Forelimb muscle (tissue), 1 donor: ENCODE measurements around the gene MT1H. TPM values are rescaled to one million over a fixed set of nuclear protein-coding genes. Genes with fewer than 3 reads are reported as not detected.

Source experiments
- polyA plus RNA-seq: library from polyadenylated mRNA; unstranded; fragments of 120-200 nt; gene quantifications from one replicate; pipeline ENCODE4 v1.2.1, GENCODE V29; 2013; ENCODE audit not compliant: insufficient read length

Gene MT1H
- polyA plus RNA-seq, 1 donor, result not detected

Other genes starting within 250 kb of the MT1H start
- gene AMFR, start 244.3 kb upstream of the MT1H start, polyA plus RNA-seq, result 46.3 TPM
- gene NUDT21, start 218.5 kb upstream of the MT1H start, polyA plus RNA-seq, result 52.5 TPM
- 36.5 TPM for gene OGFOD1, start 218.3 kb upstream of the MT1H start, polyA plus RNA-seq
- gene BBS2, start 149.8 kb upstream of the MT1H start, polyA plus RNA-seq, result 47.5 TPM
- gene MT4, start 104.7 kb upstream of the MT1H start, polyA plus RNA-seq, result not detected
- 19.1 TPM for gene MT3, start 80.3 kb upstream of the MT1H start, polyA plus RNA-seq
- gene MT2A, start 61.2 kb upstream of the MT1H start, polyA plus RNA-seq, result 21.8 TPM
- 15.4 TPM for gene MT1E, start 44.0 kb upstream of the MT1H start, polyA plus RNA-seq
- gene MT1M, start 37.2 kb upstream of the MT1H start, polyA plus RNA-seq, result 1.2 TPM
- gene MT1A, start 31.1 kb upstream of the MT1H start, polyA plus RNA-seq, result not detected
- gene MT1B, start 17.9 kb upstream of the MT1H start, polyA plus RNA-seq, result not detected
- gene MT1F, start 11.9 kb upstream of the MT1H start, polyA plus RNA-seq, result 1.6 TPM
- gene MT1G, start 1.7 kb upstream of the MT1H start, polyA plus RNA-seq, result not detected
- 10.3 TPM for gene MT1X, start 12.7 kb downstream of the MT1H start, polyA plus RNA-seq
- gene NUP93, start 60.3 kb downstream of the MT1H start, polyA plus RNA-seq, result 42.0 TPM
- gene SLC12A3, start 195.4 kb downstream of the MT1H start, polyA plus RNA-seq, result 0.11 TPM